ENCODE data around the gene SHOC1.

DNA sequence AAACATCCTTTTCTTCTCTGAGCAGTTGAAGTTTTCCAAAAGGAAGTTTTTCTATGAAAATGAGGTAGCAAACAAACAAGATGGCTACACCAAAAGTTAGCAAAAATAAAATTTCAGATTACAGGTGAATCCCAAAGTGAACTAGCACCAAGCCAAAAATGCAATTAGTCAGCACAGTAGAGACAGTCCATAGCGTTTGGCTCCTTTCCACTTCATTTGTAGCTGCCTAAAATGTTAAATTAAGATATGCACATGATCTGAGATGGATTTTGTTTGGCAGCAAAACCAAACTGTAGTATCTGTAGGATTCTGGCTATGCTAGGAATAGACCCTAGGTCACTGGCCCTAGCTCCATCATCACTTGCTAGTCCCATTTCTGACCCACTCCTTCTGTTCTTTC lies 45.7 kb upstream of the SHOC1 start:
- TF ChIP-seq EZH2phosphoT487 (IDR thresholded peaks at IDR 0.05; ENCODE audit: borderline replicate concordance, low read length), result no peak
- TF ChIP-seq, protein P1, sequence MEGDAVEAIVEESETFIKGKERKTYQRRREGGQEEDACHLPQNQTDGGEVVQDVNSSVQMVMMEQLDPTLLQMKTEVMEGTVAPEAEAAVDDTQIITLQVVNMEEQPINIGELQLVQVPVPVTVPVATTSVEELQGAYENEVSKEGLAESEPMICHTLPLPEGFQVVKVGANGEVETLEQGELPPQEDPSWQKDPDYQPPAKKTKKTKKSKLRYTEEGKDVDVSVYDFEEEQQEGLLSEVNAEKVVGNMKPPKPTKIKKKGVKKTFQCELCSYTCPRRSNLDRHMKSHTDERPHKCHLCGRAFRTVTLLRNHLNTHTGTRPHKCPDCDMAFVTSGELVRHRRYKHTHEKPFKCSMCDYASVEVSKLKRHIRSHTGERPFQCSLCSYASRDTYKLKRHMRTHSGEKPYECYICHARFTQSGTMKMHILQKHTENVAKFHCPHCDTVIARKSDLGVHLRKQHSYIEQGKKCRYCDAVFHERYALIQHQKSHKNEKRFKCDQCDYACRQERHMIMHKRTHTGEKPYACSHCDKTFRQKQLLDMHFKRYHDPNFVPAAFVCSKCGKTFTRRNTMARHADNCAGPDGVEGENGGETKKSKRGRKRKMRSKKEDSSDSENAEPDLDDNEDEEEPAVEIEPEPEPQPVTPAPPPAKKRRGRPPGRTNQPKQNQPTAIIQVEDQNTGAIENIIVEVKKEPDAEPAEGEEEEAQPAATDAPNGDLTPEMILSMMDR (IDR thresholded peaks at IDR 0.05; ENCODE audit: low read depth, low read length, poor library complexity, severe bottlenecking), result no peak

Data from DOHH2 (cell line).